H1 (cell line): ENCODE measurements around the gene SOX8.

Experiments
- BCL11A ChIP-seq, 2 experiments: IDR thresholded peaks; one replicate each; pipeline ENCODE4 v1.6.1; 2011; ENCODE audit warnings: low read depth in 2 of 2, low read length in 2 of 2, mild to moderate bottlenecking in 2 of 2
- EP300 ChIP-seq, 2 experiments: IDR thresholded peaks; 1 replicate in 1 of 2; 2 replicates in 1 of 2; pipeline ENCODE4 v1.6.1; 2011 to 2012; ENCODE audit warnings: low read depth in 2 of 2, low read length in 2 of 2, mild to moderate bottlenecking in 2 of 2, borderline replicate concordance in 1 of 2, inconsistent platforms in 1 of 2, moderate library complexity in 1 of 2
- EZH2 ChIP-seq: fragments of 200-600 bp; sonication (generic); IDR thresholded peaks from 2 replicates; pipeline ENCODE4 v1.7.1; 2012; ENCODE audit warnings: low read depth, mild to moderate bottlenecking, moderate library complexity, low read length, inconsistent platforms; ENCODE audit not compliant: severe bottlenecking
- MAFK ChIP-seq: IDR thresholded peaks from 2 replicates; pipeline ENCODE4 v1.6.1; 2012; ENCODE audit warnings: low read depth, mild to moderate bottlenecking, improper control_type of control experiment, low read length
- SIN3A ChIP-seq, 2 experiments: IDR thresholded peaks in 1 of 2; conservative IDR thresholded peaks in 1 of 2; 2 replicates each; pipeline ENCODE4 v1.6.1; 2011 to 2012; ENCODE audit warnings: low read length in 2 of 2, improper control_type of control experiment in 1 of 2, low read depth in 1 of 2, mild to moderate bottlenecking in 1 of 2
- TF ChIP-seq, protein P1 (sequence below), 3 experiments: IDR thresholded peaks; 1 replicate in 2 of 3; 2 replicates in 1 of 3; pipeline versions ENCODE4 v1.5.1 to v1.6.1; 2011; ENCODE audit warnings: low read length in 3 of 3, mild to moderate bottlenecking in 3 of 3, inconsistent platforms in 2 of 3, low read depth in 1 of 3, moderate library complexity in 1 of 3; ENCODE audit not compliant: insufficient read depth in 1 of 3; ENCODE audit errors: control extremely low read depth in 1 of 3
- TF ChIP-seq, protein P2 (sequence below): IDR thresholded peaks from 2 replicates; pipeline ENCODE4 v1.6.1; 2012; ENCODE audit warnings: low read length, inconsistent platforms

DNA sequence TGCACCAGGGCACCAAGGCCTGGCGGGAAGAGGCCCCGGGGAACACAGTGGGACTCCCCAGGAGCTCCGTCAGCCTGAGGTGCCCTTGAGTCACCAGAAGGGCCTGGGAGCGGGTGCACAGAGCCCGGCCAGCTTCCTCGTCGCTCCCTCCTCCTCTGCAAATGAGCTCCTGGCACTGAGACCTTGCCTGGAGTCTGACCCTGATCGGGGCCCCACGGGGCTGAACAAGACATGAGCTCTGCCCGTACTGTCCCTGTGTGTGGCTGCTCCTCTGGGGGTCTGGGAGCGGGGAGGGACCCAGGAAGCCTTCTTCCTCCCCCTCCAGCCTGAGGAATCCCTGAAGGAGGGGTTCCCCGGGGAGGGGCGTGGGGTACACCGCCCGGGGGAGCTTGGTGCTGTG lies 54.6 kb downstream of the SOX8 start:
- no peak for TF ChIP-seq MAFK
- TF ChIP-seq, protein P1, sequence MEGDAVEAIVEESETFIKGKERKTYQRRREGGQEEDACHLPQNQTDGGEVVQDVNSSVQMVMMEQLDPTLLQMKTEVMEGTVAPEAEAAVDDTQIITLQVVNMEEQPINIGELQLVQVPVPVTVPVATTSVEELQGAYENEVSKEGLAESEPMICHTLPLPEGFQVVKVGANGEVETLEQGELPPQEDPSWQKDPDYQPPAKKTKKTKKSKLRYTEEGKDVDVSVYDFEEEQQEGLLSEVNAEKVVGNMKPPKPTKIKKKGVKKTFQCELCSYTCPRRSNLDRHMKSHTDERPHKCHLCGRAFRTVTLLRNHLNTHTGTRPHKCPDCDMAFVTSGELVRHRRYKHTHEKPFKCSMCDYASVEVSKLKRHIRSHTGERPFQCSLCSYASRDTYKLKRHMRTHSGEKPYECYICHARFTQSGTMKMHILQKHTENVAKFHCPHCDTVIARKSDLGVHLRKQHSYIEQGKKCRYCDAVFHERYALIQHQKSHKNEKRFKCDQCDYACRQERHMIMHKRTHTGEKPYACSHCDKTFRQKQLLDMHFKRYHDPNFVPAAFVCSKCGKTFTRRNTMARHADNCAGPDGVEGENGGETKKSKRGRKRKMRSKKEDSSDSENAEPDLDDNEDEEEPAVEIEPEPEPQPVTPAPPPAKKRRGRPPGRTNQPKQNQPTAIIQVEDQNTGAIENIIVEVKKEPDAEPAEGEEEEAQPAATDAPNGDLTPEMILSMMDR (IDR thresholded peaks at IDR 0.05; ENCODE audit: control extremely low read depth in 1 of 3, insufficient read depth in 1 of 3, low read depth in 1 of 3, low read length in 3 of 3): no peak
- TF ChIP-seq, protein P2, sequence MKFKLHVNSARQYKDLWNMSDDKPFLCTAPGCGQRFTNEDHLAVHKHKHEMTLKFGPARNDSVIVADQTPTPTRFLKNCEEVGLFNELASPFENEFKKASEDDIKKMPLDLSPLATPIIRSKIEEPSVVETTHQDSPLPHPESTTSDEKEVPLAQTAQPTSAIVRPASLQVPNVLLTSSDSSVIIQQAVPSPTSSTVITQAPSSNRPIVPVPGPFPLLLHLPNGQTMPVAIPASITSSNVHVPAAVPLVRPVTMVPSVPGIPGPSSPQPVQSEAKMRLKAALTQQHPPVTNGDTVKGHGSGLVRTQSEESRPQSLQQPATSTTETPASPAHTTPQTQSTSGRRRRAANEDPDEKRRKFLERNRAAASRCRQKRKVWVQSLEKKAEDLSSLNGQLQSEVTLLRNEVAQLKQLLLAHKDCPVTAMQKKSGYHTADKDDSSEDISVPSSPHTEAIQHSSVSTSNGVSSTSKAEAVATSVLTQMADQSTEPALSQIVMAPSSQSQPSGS: no peak
- TF ChIP-seq EZH2: no peak
- TF ChIP-seq SIN3A (conservative IDR thresholded peaks at IDR 0.05 in 1 of 2, IDR thresholded peaks at IDR 0.05 in 1 of 2; ENCODE audit: low read depth in 1 of 2, low read length in 2 of 2): no peak
- TF ChIP-seq BCL11A (IDR thresholded peaks at IDR 0.05; ENCODE audit: low read depth in 2 of 2, low read length in 2 of 2): no peak
- TF ChIP-seq EP300 (IDR thresholded peaks at IDR 0.05; ENCODE audit: borderline replicate concordance in 1 of 2, low read depth in 2 of 2, low read length in 2 of 2): no peak
